Gastroesophageal sphincter (tissue), 3 donors: ENCODE measurements around the gene UNG.

Experiments
- EP300 ChIP-seq: sonication (generic); formaldehyde crosslinking; IDR thresholded peaks from one replicate; pipeline ENCODE4 v1.6.1; 2017; ENCODE audit warnings: antibody characterized with exemption, mild to moderate bottlenecking
- POLR2A ChIP-seq, 2 donors: fragments of 450-650 bp; IDR thresholded peaks; one replicate each; pipeline ENCODE4 v1.6.1; 2017; ENCODE audit warnings: antibody characterized with exemption in 2 of 2, mild to moderate bottlenecking in 2 of 2, moderate library complexity in 1 of 2
- TF ChIP-seq, protein P1 (sequence below), 4 experiments: fragments of 200-600 bp in 2 of 4; fragments of 450-650 bp in 2 of 4; sonication (generic) in 1 of 4; IDR thresholded peaks; one replicate each; pipeline ENCODE4 v1.5.1; 2017 to 2019; ENCODE audit warnings: antibody characterized with exemption in 4 of 4, mild to moderate bottlenecking in 2 of 4, moderate library complexity in 2 of 4

DNA sequence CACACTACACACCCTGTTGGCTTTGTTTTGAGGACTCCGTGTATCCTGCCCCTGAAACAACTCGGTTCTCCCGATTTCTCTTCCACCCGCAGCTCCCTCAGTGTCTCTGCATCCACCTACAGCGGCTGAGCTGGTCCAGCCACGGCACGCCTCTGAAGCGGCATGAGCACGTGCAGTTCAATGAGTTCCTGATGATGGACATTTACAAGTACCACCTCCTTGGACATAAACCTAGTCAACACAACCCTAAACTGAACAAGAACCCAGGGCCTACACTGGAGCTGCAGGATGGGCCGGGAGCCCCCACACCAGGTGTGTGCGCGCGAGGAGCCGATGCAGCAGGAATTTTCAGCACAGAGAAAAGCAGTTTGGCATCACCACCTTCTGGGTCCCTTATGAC lies 14.6 kb upstream of the UNG start:
- TF ChIP-seq, protein P1, sequence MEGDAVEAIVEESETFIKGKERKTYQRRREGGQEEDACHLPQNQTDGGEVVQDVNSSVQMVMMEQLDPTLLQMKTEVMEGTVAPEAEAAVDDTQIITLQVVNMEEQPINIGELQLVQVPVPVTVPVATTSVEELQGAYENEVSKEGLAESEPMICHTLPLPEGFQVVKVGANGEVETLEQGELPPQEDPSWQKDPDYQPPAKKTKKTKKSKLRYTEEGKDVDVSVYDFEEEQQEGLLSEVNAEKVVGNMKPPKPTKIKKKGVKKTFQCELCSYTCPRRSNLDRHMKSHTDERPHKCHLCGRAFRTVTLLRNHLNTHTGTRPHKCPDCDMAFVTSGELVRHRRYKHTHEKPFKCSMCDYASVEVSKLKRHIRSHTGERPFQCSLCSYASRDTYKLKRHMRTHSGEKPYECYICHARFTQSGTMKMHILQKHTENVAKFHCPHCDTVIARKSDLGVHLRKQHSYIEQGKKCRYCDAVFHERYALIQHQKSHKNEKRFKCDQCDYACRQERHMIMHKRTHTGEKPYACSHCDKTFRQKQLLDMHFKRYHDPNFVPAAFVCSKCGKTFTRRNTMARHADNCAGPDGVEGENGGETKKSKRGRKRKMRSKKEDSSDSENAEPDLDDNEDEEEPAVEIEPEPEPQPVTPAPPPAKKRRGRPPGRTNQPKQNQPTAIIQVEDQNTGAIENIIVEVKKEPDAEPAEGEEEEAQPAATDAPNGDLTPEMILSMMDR (IDR thresholded peaks at IDR 0.05): no peak
- TF ChIP-seq EP300 (no peak), POLR2A (IDR thresholded peaks at IDR 0.05) (no peak)
